ENCODE results near the gene HTR1E.
A peak's percentile ranks its signal among the peaks of the same experiment; 100 is the strongest.
"Not testable (repeated sequence)": the region's sequence is repeated elsewhere in the genome, so short reads cannot be mapped to it uniquely, and the experiment has no call there.

Gene HTR1E, protein sequence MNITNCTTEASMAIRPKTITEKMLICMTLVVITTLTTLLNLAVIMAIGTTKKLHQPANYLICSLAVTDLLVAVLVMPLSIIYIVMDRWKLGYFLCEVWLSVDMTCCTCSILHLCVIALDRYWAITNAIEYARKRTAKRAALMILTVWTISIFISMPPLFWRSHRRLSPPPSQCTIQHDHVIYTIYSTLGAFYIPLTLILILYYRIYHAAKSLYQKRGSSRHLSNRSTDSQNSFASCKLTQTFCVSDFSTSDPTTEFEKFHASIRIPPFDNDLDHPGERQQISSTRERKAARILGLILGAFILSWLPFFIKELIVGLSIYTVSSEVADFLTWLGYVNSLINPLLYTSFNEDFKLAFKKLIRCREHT

DNA sequence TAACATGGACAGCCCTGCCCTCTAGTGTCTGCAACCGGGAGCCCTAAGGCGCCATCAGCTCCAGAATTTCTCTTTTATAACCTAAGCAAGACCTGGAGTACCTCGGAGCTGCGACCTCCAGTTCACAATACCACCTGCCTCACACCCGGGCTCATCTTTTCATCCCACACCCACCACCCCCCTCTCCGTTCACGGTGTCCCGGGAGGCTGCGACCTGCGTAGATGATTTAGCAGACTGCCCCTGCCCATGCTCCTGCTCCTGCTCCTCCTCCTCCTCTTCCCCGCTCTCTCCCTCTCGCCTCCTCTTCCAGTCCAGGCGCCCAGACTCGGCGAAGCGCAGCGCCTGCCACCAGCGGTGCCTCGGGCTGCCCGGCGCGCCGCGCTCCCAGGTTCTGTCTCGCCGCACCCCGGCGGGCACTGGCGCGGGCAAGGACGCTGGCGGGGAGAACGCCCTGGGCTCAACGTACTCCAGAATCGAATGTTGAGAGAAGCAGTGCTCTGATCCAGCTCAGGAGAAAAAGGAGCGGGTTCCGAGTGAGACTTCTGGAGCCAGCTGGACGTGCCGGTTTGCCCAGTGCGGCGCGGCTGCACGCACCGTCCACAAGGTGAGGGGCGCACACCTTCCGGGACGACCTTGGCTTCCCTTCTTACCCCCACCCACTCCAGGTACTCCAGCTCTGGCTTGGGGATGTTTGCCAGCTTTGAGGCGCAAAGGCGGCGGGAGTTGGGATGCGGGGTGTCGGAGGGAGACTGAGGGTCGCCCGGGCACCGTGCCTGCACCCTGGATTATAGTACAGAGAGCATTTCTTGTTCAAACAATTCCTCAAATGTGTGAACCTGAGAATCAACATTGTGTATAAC is at the start of gene HTR1E:
Gene HTR1E (plus strand): TSS at position 310 of the 861 bp plus-strand sequence. CDS start 77,807 bp downstream, outside the sequence.
- no peak for DNase-seq (ENCODE audit: low read depth in 3 of 3)

DNA sequence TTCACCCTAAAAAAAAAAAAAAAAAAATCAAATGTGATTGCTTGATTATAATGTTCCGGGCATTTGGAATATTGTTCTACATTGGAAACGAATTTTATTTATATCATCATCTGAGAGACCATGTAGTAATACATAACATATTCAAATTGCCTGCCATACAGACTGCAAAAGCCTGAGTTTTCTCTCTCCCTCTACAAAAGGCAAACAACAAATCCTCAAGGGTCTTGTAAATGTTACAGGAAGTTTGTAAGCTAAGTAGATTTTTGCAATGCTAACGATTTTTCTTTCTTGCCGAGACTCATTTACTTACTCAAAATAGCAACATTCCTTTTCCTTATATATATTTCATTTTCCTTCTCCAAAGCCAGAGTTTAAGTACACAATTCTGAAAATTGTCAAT is 49.0 kb upstream of the HTR1E start:
- no peak for DNase-seq (ENCODE audit: low read depth in 3 of 3)

DNA sequence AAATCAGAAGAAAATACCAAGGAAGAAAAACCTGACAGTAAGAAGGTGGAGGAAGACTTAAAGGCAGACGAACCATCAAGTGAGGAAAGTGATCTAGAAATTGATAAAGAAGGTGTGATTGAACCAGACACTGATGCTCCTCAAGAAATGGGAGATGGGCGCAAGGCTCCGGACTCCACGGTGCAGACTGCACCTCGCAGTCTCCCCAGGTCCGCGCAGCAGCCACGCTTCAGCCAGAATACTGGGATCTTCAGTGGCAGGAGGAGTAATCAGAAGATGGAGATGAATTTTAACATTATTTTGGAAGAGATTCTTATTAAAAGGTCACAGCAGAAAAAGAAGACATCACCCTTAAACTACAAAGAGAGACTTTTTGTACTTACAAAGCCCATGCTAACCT is 40.1 kb upstream of the HTR1E start:
- not testable (repeated sequence) for DNase-seq (ENCODE audit: low read depth in 3 of 3)

DNA sequence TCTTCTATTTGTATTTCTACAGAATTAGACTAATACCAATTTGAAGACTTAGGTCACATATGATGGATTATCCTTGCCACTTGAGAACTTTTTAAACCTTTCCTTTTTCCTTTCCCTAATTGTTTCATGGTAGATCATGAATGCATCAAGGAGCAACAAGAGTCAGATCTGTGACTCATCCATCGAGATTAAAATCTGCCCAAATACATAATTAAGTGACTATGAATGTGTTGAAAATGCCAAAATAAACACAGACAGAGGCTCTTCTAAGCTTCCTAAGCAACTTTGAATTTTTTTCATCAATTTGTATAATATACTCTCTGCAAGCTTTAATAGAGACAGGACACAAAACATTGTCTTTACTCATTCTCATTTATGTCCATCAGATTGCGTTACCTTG is 23.5 kb upstream of the HTR1E start:
- DNase-seq (ENCODE audit: low read depth in 3 of 3): no peak

DNA sequence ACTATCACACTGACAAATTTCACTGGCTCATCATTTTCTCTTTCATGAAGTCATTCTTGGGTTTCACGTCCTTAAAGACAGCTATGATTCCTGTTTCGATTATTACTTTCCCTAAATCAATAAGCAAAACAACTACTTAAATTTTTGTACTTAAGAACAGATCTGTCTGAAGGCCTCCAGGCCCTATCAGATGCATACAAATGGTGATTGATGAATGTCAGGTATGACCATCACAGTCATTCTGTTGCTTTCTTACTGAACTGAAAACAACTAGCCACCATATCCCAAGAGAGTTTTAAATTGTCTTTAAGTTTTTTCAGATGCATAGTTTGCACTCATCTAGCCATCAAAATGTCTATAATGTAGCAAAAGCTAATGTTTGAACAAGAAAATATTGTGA is 20.9 kb upstream of the HTR1E start:
- no peak for DNase-seq (ENCODE audit: low read depth in 3 of 3)

DNA sequence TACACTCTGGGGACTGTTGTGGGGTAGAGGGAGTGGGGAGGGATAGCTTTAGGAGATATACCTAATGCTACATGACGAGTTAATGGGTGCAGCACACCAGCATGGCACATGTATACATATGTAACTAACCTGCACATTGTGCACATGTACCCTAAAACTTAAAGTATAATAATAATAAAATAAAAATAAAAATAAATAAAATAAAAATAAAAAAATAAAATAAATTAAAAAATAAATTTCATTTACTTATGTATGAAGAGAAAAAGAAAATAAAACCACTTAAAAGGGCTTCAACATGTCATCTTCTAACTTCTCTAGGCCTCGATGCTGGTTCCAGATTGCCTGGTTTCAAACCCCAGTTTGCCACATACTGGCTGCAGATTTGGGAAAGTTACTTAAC is 10.2 kb upstream of the HTR1E start:
- not testable (repeated sequence) for DNase-seq (ENCODE audit: low read depth in 3 of 3)

DNA sequence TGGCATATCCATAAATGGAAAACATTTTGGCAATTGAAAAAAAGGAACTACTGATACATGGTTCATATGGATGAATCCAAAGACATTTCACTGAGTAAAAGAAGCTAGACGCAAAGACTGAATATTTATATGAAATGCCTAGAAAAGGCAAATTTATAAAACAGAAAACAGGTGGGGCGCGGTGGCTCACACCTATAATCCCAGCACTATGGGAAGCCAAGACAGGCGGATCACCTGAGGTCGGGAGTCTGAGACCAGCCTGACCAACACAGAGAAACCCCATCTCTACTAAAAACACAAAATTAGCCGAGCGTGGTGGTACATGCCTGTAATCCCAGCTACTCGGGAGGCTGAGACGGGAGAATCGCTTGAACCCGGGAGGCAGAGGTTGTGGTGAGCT is 9.5 kb upstream of the HTR1E start:
- DNase-seq (ENCODE audit: low read depth in 3 of 3): not testable (repeated sequence)

DNA sequence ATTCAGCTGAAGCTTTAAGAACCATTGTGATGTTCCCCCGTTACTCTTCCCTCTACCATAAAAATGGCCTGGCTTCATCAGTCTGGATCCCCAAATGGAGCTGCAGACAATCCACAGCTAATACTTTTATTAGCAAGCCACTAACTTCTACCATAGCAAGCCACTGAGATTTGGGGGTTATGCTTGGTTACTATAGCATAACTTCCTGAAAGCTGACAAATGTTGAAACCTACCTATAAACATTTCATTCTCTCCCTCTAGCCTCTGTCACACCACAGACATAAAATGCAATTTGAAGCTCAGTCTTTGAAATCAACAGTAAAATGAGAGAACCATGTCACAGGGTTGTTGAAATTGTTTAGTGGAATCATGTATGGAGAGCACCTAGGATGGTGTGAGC is 3.0 kb upstream of the HTR1E start:
- DNase-seq (ENCODE audit: low read depth in 3 of 3): no peak

DNA sequence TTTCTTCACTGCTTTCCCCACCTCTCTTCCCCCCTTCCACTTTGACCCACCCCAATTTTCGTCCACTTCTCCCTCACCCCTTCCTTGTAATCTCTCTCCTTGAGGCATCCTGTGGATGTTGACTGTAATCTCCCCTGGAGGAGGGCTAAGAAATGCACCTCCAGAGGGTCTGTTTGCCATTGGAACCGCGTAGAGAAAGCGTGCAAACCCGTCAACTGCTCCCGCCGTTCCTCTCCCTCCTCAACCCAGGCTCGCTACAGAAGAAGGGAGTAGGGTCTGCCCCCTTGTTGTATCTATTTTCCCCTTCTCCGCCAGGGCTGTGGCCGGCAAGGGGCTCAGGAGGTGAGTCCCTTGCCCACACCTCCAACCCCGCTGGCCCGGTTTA is 502 bp upstream of the HTR1E start:
- peak in 1 of 3 donors; percentile 2 for DNase-seq (ENCODE audit: low read depth in 3 of 3)

DNA sequence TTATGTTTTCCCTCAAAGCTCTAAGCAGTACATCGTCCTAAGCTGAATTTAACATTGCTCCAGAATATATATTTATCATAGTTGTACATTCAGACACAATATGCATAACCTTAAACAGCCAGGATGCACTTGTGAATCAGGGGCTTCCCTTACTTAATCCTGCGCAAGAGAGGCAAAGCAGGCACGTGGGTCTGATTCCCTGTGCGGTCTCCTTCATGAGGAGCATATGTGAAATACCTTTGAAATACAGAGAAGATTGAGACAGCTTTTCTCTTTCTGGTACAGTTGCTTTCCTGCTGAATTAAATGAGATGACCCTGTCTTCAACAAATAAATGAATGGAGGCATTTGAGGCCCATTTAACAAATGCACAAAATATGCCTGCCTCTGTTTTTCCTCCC is 1.5 kb downstream of the HTR1E start:
- DNase-seq (ENCODE audit: low read depth in 3 of 3): no peak

DNA sequence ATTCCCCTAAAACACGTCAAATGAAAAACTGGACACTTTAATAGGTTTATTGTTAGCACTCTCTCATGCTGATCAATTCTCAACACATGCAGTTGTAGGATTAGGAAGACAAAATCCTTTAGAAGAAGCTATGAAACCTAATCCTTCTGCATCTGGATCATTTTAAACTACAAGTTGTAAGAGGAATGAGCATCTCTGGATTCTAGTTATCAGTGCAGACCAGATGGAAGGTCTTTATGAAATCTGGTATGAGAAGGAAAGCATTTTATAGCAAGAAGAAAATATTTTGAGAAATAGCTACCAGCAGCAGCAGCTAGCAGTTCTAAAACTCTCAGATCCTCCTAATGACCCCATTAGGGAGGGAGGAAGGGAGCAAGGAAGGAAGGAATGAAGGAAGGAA is 4.1 kb downstream of the HTR1E start:
- DNase-seq (ENCODE audit: low read depth in 3 of 3): no peak

DNA sequence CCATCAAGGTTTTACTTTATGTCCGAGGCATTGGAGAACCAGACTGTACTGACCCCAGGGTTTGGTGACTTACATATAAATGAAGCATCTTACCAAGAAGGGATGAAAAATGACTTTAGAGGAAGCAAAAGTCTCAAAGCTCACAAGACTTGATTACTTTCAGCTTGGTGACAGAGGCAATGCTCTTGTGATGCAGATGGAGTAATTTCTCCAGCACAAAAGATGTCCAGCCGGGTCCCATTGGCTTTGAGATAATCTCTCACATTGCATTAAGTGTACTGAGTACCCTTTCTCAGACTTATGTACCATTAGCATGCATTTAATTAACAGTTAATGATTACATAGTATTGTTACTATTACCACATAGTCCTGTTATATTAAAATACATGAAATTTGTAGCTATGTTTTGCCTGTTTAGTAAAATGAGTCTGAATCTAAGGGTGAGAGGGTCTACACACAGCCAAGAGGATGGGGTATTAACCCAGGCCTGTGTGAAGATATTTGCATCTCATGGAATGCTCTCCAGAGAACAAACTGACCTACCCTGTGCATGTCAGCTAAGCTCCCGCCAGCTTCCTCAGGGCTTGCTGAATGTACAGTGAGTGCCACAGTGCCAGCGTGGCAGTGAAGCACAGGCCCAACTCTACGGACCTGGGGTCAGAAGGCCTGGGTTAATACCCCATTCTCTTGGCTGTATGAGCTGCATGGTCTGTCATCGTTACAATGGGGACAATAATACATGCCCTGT is 5.6 kb downstream of the HTR1E start:
- DNase-seq (ENCODE audit: low read depth in 3 of 3): no peak

DNA sequence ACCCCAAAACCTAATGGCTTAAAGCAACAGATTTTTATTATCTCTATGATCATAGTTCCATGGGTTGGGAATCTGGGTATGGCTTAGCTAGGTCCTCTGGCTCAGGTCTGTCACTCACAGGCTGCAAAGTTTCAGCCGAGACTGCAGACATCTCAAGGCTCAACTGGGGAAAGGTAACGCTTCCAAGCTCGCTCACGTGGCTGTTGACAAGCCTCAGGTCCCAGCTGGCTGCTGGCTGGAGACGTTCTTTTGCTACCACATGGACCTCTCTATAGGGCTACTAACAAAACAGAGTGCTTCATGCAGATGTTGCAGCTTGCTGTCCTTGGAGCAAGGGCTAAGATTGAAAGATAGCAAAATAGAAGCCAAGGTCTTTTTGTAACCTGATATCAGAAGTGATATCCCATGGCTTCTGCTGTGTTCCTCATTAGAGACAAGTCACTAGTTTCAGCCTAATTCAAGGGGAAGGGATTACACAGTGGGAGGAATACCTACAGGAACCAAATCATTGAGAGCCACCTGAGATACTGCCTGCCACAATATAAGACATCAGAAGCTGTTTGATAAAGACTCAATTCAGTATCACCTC is 6.6 kb downstream of the HTR1E start:
- no peak for DNase-seq (ENCODE audit: low read depth in 3 of 3)

DNA sequence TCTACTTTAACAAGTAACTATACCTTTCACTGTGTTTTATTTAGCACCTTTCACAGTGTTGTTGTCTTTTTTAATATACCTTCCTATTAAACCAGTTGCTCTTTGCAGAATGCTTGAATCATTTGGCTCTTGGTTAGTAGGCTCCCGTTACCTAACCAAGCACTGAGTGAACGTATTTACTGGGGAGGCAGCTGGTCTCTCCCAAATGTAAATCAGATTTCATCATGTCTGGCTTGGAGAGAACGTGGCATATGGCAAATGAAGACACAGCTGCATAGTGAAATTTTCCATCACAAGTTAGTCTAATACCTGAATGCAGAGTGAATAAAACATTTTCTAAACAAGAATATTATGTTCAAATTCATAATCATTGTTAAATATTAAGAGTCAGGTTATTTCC is 12.4 kb downstream of the HTR1E start:
- DNase-seq (ENCODE audit: low read depth in 3 of 3): no peak

DNA sequence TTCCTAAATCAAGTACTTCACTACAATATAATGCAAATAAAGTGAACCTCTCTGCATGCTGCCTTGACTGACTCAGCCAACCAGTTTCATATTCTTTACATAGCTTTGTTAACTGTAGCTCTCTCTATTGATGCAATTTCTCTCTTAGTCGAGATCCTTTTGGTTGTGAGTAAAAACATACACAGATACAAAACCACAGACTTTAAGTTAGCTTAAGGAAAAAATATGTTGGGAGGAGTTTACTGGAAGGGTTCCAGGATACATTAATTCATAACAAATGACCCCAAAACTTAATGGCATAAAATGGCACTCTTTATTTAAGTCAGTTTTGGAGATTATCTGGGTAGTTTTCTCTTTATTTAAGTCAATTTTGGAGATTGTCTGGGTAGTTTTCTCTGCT is 15.7 kb downstream of the HTR1E start:
- no peak for DNase-seq (ENCODE audit: low read depth in 3 of 3)

DNA sequence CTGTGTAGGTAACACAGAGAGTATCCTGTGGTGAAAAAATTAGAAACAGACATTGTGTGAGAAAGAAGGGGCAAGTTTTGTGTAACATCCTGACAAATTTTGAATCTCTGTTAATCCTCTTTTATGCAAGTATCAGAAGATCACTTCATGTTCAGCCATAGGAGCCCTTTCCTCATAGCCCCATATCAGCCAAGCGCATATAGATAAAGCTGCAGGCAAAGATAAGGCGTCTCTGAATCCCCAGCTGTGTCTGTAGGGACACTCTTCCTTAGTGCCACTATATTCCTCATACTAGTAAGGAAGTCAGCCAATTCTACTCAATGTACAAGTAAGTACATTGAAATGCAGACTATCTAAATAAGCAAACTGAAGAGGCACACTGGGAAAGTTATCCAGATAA is 22.3 kb downstream of the HTR1E start:
- no peak for DNase-seq (ENCODE audit: low read depth in 3 of 3)

DNA sequence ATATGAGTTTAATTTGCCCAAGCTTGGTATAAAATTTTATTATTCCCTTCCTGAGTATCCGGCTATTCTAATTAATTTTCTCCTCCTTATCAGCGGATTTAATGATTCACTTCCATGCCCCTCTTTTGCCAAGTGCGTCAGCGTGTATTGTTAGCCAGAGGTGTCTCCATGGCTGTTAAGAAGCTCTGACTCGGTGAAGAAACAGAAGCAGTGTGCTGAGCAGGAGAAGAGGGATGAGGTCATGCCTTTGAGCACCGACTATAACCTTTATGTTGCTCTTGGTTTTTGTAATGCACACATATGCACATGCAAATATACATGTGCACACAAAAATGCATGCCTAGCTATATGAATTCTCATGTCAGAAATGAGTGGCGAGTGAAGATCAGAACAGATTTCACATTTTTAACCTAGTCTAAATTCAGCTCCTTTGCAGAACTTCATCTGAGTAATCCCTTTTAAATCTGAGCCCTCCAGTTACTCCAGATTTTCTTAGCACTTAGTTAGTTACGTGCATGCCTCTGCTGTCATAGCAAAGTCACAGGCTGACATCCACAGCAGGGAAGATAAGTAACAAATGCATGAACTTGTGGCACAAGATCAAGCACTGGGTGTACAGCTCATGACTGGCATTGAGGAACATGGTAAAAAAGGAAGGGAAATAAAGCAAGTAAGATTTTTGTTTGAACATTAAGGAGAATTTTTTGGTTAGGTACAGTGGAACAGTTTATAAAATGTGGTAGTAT is 24.3 kb downstream of the HTR1E start:
- DNase-seq (ENCODE audit: low read depth in 3 of 3): no peak

DNA sequence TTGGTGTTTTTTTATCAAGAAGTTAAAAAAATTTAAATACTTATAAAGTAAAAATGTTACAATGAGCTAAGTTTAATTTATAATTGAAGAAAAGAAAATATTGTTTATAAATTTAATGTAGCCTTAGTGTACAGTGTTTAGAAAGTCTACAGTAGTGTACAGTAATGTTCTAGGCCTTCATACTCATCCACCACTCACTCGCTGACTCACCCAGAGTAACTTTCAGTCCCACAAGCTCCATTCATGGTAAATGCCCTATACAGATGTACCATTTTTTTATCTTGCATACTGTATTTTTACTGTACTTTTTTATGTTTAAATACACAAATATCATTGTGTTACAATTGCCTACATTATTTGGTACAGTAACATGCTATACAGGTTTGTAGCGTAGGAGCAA is 26.0 kb downstream of the HTR1E start:
- no peak for DNase-seq (ENCODE audit: low read depth in 3 of 3)

DNA sequence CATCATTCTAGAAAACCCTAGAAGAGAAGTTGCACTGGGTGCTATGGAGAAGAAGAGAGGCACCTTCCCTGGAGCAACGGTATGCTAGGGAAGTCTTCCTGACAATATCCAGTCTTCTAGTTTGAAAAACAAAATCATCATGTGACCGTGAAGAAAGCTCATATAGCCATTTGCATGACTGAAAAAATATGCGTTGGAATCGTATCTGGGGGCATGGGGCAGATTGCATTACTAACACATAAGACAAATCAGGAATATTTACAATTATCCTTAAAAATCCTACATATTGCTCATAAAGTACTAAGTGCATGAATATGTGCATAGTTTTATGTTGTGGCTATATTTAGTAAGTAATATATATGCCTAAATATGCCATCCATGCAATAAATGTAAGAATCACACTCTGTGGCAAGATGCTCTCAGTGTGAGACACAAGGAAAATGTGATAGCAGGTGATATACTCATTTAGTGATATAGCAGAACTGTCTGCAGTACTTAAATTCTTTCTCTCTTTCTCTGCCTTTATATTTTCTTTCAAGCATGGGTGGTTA is 26.8 kb downstream of the HTR1E start:
- no peak for DNase-seq (ENCODE audit: low read depth in 3 of 3)

DNA sequence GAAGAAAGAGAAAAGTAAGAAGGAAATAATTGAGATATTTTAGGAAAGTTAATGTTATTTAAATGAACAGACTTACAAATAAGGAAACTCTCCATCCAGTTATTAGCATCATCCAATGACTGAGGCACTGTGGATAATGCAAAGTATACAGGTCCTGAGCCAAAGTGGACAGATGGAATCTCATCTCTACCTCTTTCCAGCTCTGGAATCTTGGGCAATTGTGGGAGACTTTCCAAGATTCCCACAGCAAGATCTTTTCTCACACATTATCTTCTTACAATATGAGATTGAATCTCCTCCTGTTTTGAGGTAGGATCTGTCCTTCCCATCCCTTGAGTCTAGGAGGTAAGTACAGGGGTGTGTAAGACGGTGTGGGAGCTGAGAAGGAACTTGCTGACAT is 28.9 kb downstream of the HTR1E start:
- DNase-seq (ENCODE audit: low read depth in 3 of 3): no peak

DNA sequence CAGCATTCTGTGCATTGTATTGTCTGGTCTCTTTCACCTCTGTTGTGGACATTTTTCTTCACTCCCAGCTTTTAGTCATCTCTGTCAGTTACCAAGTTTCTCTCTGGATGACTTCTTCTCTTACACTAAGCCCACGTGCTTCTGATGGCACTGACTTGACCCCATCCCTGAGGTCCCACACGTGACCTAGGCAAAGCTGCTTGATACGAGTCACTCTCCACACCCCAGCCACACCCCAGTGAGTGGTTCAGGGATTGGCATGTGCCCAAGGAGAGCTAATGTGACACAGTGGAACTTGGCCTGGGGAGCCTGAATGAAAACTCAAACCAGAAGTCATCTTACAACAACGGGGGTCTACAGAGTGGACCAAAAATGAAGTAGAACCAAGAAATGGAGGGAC is 32.2 kb downstream of the HTR1E start:
- DNase-seq (ENCODE audit: low read depth in 3 of 3): no peak
